ENCODE data around the gene ATXN7L1. TPM values are rescaled to one million over a fixed set of nuclear protein-coding genes. Genes with fewer than 3 reads are reported as not detected.
"Not testable (repeated sequence)": the region's sequence is repeated elsewhere in the genome, so short reads cannot be mapped to it uniquely, and the experiment has no call there.

Gene ATXN7L1
- total RNA-seq, 1 donor from 2014 or later = 2.4 TPM

DNA sequence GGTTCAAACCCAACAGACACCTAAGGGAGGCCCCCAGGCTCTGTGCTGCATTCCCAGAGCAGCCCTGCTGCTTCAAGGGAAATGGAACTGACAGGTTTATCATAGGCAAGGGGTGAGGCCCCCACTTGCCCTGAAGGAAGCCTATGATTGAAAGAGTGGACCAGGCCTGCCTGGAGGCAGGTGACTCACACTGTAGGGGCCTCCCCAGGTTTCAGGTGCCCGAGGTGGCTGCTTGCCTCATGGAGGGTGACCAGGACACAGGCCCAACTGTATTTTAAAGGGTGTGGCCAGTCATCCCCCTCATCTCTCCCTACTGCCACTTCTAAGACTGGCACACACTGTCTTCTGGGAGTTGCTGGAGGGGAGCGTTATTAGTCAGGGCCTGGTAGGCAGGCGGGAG lies 85.4 kb downstream of the ATXN7L1 start:
- FAIRE-seq = no peak

DNA sequence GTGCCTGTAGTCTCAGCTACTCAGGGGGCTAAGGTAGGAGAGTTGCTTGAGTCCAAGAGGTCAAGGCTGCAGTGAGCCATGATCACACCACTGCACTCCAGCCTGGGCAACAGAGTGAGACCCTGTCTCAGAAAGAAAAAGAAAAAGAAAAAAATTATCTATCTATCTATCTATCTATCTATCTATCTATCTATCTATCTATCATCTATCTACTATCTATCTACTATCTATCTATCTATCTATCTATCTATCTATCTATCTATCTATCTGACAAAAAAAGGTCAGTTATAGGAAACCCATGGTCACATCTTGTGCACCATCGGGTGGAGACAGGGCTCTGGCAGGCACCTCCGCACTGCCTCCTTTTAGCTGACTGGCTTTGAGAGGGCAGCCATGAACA lies 85.9 kb downstream of the ATXN7L1 start:
- FAIRE-seq; H3K27me3 ChIP-seq (ENCODE audit: control insufficient read depth, insufficient read depth, low read length); DNase-seq (ENCODE audit: low read depth): not testable (repeated sequence)

More for the DNA sequence above, 85.4 kb downstream of the ATXN7L1 start:
- peak; percentile 44 for DNase-seq (ENCODE audit: low read depth)
- H3K4me3 ChIP-seq (ENCODE audit: low read depth, low read length) = no peak overlapping the region
- peaks cover 3% of the 10 kb centered on the region for H3K36me3 ChIP-seq (ENCODE audit: control insufficient read depth, insufficient read depth, low read length)
- TF ChIP-seq, protein P1, sequence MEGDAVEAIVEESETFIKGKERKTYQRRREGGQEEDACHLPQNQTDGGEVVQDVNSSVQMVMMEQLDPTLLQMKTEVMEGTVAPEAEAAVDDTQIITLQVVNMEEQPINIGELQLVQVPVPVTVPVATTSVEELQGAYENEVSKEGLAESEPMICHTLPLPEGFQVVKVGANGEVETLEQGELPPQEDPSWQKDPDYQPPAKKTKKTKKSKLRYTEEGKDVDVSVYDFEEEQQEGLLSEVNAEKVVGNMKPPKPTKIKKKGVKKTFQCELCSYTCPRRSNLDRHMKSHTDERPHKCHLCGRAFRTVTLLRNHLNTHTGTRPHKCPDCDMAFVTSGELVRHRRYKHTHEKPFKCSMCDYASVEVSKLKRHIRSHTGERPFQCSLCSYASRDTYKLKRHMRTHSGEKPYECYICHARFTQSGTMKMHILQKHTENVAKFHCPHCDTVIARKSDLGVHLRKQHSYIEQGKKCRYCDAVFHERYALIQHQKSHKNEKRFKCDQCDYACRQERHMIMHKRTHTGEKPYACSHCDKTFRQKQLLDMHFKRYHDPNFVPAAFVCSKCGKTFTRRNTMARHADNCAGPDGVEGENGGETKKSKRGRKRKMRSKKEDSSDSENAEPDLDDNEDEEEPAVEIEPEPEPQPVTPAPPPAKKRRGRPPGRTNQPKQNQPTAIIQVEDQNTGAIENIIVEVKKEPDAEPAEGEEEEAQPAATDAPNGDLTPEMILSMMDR (IDR thresholded peaks at IDR 0.05; ENCODE audit: insufficient read depth, low read length, severe bottlenecking) = no peak
- no peaks in the 10 kb centered on the region for H3K27me3 ChIP-seq (ENCODE audit: control insufficient read depth, insufficient read depth, low read length)

GRCh38 chr7:105788816-105789349 lies 87.5 kb downstream of the ATXN7L1 start:
- DNase-seq (ENCODE audit: low read depth) (no peak), FAIRE-seq (no peak)
- TF ChIP-seq, protein P1 (IDR thresholded peaks at IDR 0.05; ENCODE audit: insufficient read depth, low read length, severe bottlenecking) = no peak
- no peaks in the 10 kb centered on the region for H3K27me3 ChIP-seq (ENCODE audit: control insufficient read depth, insufficient read depth, low read length)
- no peak overlapping the region for H3K4me3 ChIP-seq (ENCODE audit: low read depth, low read length)
- H3K36me3 ChIP-seq (ENCODE audit: control insufficient read depth, insufficient read depth, low read length) = peaks cover 3% of the 10 kb centered on the region

More for the DNA sequence above, 85.9 kb downstream of the ATXN7L1 start:
- H3K4me3 ChIP-seq (ENCODE audit: low read depth, low read length); H3K36me3 ChIP-seq (ENCODE audit: control insufficient read depth, insufficient read depth, low read length): not testable (repeated sequence)

GRCh38 chr7:105788356-105788755 lies 88.0 kb downstream of the ATXN7L1 start:
- Histone ChIP-seq H3K4me3 (ENCODE audit: low read depth, low read length) (no peak overlapping the region), H3K27me3 (ENCODE audit: control insufficient read depth, insufficient read depth, low read length) (no peaks in the 10 kb centered on the region), H3K36me3 (ENCODE audit: control insufficient read depth, insufficient read depth, low read length) (peaks cover 3% of the 10 kb centered on the region)
- TF ChIP-seq, protein P1 (IDR thresholded peaks at IDR 0.05; ENCODE audit: insufficient read depth, low read length, severe bottlenecking) = no peak
- FAIRE-seq (no peak), DNase-seq (ENCODE audit: low read depth) (no peak)

- FAIRE-seq = no peak
- TF ChIP-seq, protein P1 (IDR thresholded peaks at IDR 0.05; ENCODE audit: insufficient read depth, low read length, severe bottlenecking) = no peak
- peaks cover 3% of the 10 kb centered on the region for H3K36me3 ChIP-seq (ENCODE audit: control insufficient read depth, insufficient read depth, low read length)
Observed at GRCh38 chr7:105787793-105788192, 88.6 kb downstream of the ATXN7L1 start.

DNA sequence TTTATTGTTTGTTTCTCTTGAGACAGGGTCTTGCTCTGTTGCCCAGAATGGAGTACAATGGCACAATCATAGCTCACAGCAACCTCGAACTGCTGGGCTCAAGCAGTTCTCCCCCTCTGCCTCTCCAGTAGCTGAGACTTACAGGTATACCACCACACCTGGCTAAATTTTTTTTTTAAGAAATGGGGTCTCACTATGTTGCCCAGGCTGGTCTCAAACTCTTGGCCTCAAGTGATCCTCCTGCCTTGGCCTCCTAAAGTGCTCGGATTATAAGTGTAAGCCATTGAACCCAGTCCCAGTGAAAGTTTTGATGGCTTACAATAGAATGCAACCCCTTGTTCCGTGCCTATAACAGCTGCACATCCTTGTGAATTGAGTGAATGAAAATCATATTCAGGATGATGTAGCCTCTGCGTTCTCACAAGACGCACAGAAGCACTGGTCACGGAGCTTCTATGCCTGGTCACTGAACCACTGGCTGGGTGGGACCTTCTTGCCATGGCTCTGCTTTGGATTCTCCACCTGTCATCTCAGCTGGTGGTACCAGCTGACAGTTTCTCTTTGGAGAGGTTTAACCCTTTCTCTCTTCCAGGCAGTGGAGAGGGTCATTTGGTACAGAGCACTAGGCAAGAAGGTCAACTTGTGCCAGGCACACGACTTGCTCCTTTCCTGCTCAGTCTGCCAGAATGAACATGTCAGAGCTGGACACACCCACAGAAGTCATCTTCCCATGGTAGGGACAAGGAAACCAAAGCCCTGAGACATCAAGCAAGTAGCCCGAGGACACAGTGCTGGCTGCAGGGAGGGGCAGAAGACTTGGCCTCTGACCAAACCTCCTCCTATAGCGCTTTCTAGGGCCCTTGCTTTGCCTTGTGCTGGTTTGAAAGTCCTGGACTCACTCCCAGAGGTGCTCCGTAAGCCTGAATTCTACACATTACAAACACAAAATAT lies 89.6 kb downstream of the ATXN7L1 start:
- Histone ChIP-seq H3K36me3 (ENCODE audit: control insufficient read depth, insufficient read depth, low read length) (peaks cover 3% of the 10 kb centered on the region), H3K4me3 (ENCODE audit: low read depth, low read length) (no peak overlapping the region), H3K27me3 (ENCODE audit: control insufficient read depth, insufficient read depth, low read length) (no peaks in the 10 kb centered on the region)
- TF ChIP-seq, protein P1 (IDR thresholded peaks at IDR 0.05; ENCODE audit: insufficient read depth, low read length, severe bottlenecking) = no peak
- peak; percentile 80 for FAIRE-seq
- DNase-seq (ENCODE audit: low read depth) = peak; percentile 87

More at GRCh38 chr7:105787793-105788192, 88.6 kb downstream of the ATXN7L1 start:
- no peak overlapping the region for H3K4me3 ChIP-seq (ENCODE audit: low read depth, low read length)
- DNase-seq (ENCODE audit: low read depth) = no peak
- H3K27me3 ChIP-seq (ENCODE audit: control insufficient read depth, insufficient read depth, low read length) = no peaks in the 10 kb centered on the region
